WI38 (cell line): Measurements from ENCODE around the gene CBLIF.

Experiments used
- H3K4me3 ChIP-seq: 2 replicates; pipeline ENCODE4 v1.5.1; 2011; ENCODE audit warnings: low read depth, mild to moderate bottlenecking, control low read depth, low read length
- CTCF ChIP-seq: IDR thresholded peaks from 2 replicates; pipeline ENCODE4 v1.5.1; 2012; ENCODE audit warnings: low read depth, mild to moderate bottlenecking, control low read depth, low read length

The CBLIF gene

GRCh38 chr11:59779487-59779886 lies 65.8 kb downstream of the CBLIF start:
- TF ChIP-seq CTCF, result no peak
- H3K4me3 ChIP-seq, result no peak overlapping the region
